ENCODE results near the gene TBC1D22A.

DNA sequence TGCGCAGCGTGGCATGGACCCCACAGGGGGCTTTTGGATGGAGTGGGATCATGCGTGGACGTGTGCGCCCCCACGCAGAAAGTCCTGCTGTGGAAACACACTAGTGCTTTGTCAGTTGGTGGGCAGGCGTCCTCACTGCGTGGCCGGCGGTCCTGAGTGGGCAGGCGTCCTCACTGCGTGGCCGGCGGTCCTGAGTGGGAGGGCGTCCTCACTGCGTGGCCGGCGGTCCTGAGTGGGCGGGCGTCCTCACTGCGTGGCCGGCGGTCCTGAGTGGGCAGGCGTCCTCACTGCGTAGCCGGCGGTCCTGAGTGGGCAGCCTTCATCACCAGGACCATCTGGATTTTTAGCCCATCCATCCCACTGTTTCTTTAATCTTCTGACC lies 205.9 kb downstream of the TBC1D22A start:
- no peak for TF ChIP-seq POLR2A (IDR thresholded peaks at IDR 0.05)
- TF ChIP-seq, protein P1, sequence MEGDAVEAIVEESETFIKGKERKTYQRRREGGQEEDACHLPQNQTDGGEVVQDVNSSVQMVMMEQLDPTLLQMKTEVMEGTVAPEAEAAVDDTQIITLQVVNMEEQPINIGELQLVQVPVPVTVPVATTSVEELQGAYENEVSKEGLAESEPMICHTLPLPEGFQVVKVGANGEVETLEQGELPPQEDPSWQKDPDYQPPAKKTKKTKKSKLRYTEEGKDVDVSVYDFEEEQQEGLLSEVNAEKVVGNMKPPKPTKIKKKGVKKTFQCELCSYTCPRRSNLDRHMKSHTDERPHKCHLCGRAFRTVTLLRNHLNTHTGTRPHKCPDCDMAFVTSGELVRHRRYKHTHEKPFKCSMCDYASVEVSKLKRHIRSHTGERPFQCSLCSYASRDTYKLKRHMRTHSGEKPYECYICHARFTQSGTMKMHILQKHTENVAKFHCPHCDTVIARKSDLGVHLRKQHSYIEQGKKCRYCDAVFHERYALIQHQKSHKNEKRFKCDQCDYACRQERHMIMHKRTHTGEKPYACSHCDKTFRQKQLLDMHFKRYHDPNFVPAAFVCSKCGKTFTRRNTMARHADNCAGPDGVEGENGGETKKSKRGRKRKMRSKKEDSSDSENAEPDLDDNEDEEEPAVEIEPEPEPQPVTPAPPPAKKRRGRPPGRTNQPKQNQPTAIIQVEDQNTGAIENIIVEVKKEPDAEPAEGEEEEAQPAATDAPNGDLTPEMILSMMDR (IDR thresholded peaks at IDR 0.05): no peak
